HFFc6 (cell line): ENCODE data around the gene MYO3B. TPM values are rescaled to one million over a fixed set of nuclear protein-coding genes. Genes with fewer than 3 reads are reported as not detected.
A peak's percentile ranks its signal among the peaks of the same experiment; 100 is the strongest.

Experiments used
- DNase-seq: peaks from one replicate; pipeline ENCODE4 v3.0.0-alpha.2; 2018
- H3K27ac Mint-ChIP-seq: 2 replicates; pipeline ENCODE4 v1.8.0; 2020; ENCODE audit warnings: mild to moderate bottlenecking, mixed read lengths
- H3K27me3 Mint-ChIP-seq: 2 replicates; pipeline ENCODE4 v1.8.0; 2021; ENCODE audit warnings: mild to moderate bottlenecking, moderate library complexity, mixed read lengths; ENCODE audit not compliant: insufficient read depth
- H3K36me3 Mint-ChIP-seq: 2 replicates; pipeline ENCODE4 v1.8.0; 2021; ENCODE audit warnings: low read depth, mixed read lengths
- H3K4me1 Mint-ChIP-seq: 2 replicates; pipeline ENCODE4 v1.8.0; 2020; ENCODE audit warnings: low read depth, mixed read lengths
- H3K4me3 Mint-ChIP-seq: 2 replicates; pipeline ENCODE4 v1.8.0; 2020; ENCODE audit warnings: mild to moderate bottlenecking, moderate library complexity, mixed read lengths
- H3K9me3 Mint-ChIP-seq: 2 replicates; pipeline ENCODE4 v1.8.0; 2020; ENCODE audit warnings: mild to moderate bottlenecking, mixed read lengths
- total RNA-seq, 6 experiments: library from RNA; stranded (reverse); fragmentation: NEBNext Ultra II Directional; extraction: Animal tissue kit (Norgen Biotek cat#: 25700); gene quantifications; 2 replicates in 1 of 6; 3 replicates in 5 of 6; pipeline ENCODE4 v1.2.3, GENCODE V29; 2021
- TF ChIP-seq, protein P1 (sequence below): fragments of 200-600 bp; sonication (generic); IDR thresholded peaks from 2 replicates; pipeline ENCODE4 v1.5.0; 2021; ENCODE audit warnings: antibody characterized with exemption, mild to moderate bottlenecking

The MYO3B gene
- total RNA-seq, 6 experiments from 2014 or later, result not detected

DNA sequence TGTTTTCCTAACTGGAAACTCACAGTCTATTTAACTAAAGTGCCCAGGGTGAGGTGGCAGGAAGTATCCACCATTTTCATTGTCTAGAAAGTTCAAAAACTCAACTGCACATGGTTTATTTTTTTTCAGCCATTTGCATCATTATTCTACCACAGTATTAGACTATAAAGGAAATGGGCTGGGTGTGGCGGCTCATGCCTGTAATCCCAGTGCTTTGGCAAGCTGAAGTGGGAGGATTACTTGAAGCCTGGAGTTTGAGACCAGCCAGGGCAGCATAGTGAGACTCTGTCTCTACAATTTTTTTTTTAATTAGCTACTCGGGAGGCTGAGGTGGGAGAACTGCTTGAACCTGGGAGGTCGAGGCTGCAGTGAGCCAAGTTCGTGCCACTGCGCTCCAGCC, 213.8 kb downstream of the MYO3B start:
- H3K9me3 Mint-ChIP-seq, result no peaks in the 10 kb centered on the region
- TF ChIP-seq, protein P1, sequence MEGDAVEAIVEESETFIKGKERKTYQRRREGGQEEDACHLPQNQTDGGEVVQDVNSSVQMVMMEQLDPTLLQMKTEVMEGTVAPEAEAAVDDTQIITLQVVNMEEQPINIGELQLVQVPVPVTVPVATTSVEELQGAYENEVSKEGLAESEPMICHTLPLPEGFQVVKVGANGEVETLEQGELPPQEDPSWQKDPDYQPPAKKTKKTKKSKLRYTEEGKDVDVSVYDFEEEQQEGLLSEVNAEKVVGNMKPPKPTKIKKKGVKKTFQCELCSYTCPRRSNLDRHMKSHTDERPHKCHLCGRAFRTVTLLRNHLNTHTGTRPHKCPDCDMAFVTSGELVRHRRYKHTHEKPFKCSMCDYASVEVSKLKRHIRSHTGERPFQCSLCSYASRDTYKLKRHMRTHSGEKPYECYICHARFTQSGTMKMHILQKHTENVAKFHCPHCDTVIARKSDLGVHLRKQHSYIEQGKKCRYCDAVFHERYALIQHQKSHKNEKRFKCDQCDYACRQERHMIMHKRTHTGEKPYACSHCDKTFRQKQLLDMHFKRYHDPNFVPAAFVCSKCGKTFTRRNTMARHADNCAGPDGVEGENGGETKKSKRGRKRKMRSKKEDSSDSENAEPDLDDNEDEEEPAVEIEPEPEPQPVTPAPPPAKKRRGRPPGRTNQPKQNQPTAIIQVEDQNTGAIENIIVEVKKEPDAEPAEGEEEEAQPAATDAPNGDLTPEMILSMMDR, result no peak
- H3K4me3 Mint-ChIP-seq, result no peak overlapping the region
- peaks cover 1% of the 10 kb centered on the region for H3K27me3 Mint-ChIP-seq
- no peaks in the 10 kb centered on the region for H3K36me3 Mint-ChIP-seq
- no peak for DNase-seq
- H3K4me1 Mint-ChIP-seq, result no peaks in the 10 kb centered on the region
- H3K27ac Mint-ChIP-seq, result no peak overlapping the region

DNA sequence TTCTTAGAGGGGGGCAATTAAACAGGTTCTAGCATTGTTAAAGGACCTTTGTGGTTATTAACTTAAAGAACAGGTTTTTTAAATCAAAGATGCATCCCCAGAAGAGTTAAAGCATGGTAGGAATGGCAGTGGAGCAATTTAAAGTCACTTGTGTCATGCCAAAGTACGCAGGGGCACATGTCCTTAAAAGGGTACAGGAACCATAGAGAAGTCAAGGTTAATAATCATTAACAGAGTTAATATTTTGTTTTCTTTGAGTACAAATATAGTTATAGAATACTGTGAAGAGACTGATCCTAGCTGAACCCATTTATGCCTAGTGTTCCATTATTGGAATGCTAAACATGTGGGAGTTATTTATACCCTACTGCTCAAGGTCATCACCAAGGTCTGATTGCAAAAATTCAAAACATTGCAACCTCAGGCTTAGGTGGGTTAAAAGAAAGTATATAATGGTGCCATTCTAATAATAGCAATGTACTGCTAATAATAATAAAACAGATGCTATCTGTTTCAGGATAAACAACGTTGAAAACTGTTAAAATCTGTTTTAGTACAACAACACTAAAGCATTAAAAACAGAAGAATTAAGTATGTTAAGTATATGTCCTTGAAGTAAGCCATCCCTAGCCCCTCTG, 216.0 kb downstream of the MYO3B start:
- no peak overlapping the region for H3K27ac Mint-ChIP-seq
- H3K27me3 Mint-ChIP-seq, result peaks cover 3% of the 10 kb centered on the region
- no peaks in the 10 kb centered on the region for H3K36me3 Mint-ChIP-seq
- DNase-seq, result no peak
- no peak overlapping the region for H3K4me3 Mint-ChIP-seq
- TF ChIP-seq, protein P1, result no peak
- H3K9me3 Mint-ChIP-seq, result no peaks in the 10 kb centered on the region
- H3K4me1 Mint-ChIP-seq, result no peaks in the 10 kb centered on the region

DNA sequence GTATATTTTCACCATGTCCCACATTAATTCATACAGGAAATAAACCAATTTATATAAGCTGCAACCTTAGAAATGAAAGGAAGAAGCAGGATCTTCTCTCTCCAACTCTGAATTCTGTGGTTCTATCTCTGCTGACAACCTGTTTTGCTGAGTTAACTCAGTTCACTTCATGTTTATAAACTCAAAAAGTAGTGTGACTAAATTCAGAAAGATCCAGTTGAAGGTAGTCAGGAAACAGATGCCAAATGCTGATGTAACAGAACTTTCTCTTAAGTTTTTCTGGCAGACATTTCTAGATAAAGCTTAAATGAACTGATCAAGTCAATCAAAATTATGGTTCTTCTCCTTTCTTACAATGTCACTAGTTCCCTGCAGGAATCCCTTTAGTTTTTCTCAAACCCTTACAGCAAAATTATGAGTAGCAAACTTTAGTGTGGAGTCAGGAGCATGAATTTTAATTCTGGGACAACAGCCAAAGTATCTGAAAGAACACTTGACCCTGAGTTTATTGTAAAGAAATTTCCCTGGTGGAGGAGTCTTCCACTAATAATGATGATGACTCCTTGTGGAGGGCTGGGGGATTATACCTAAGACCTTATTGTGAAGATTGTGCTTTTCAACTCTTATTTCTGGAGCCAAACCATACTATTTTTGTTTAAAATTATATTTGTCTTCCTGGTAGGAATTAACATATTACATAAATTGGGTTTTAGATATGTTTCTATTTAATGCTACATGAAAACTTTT, 216.9 kb downstream of the MYO3B start:
- Mint-ChIP-seq H3K27me3 (peaks cover 3% of the 10 kb centered on the region), H3K9me3 (no peaks in the 10 kb centered on the region), H3K4me3 (no peak overlapping the region), H3K36me3 (no peaks in the 10 kb centered on the region), H3K27ac (no peak overlapping the region), H3K4me1 (no peaks in the 10 kb centered on the region)
- DNase-seq, result no peak
- TF ChIP-seq, protein P1, result no peak

DNA sequence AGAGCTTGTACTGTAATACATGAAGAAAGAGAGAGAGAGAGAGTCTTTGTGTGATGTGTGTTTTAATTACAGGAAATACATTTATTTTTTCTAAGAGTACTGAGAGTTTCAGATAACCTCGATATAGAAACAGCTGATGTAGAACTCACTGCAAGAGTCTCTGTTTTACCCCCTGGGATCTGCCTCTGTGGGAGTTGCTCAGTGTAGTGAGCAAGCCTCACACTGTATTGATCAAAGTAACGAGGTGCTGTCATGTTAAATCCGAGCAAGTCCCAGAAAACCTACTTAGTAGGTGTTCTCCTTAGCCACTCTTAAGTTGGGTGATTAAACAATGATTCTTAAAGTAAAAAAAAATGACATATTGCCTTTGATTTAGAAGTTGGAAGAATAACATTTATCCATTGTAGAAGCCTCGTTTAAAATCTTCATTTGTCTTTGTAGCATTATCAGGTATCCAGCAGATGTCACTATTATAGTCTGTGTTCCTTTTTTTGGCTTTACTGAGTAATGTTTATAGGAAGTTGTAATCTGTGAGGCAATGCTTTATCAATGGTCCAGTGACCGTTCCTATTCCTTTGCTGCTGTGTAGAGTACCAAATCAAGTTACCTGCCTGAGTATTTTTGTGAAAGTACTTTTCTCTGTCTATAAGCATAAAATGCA, 219.0 kb downstream of the MYO3B start:
- no peak overlapping the region for H3K27ac Mint-ChIP-seq
- no peaks in the 10 kb centered on the region for H3K9me3 Mint-ChIP-seq
- H3K27me3 Mint-ChIP-seq, result peaks cover 3% of the 10 kb centered on the region
- no peak overlapping the region for H3K4me3 Mint-ChIP-seq
- no peaks in the 10 kb centered on the region for H3K36me3 Mint-ChIP-seq
- H3K4me1 Mint-ChIP-seq, result no peaks in the 10 kb centered on the region
- peak; percentile 2 for DNase-seq
- TF ChIP-seq, protein P1, result peak; percentile 61; the same call in 1 of the 2 replicates

DNA sequence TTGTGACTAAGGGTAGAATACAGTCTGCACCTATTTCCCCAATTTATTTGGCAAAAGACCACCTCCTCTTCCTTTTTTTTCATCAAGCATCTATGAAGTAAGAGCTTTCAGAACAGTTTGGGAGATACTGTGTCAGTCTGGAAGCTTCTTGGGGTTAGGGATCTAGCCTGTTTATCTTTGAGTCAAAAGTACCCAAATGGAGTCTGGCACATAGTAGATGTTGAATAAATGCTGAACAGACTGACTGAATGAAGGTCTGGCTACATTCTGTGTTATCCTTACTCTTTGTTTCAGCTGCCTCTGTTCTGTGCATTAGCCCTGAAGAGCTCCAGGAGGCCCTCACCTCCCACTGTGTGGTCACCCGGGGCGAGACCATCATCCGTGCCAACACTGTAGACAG, 223.2 kb downstream of the MYO3B start:
- Mint-ChIP-seq H3K4me1 (no peaks in the 10 kb centered on the region), H3K36me3 (no peaks in the 10 kb centered on the region), H3K27me3 (peaks cover 6% of the 10 kb centered on the region), H3K9me3 (no peaks in the 10 kb centered on the region), H3K4me3 (no peak overlapping the region), H3K27ac (no peak overlapping the region)
- DNase-seq, result no peak
- TF ChIP-seq, protein P1, result no peak
